Umbilical cord (tissue), 2 donors: Measurements from ENCODE around the gene HDDC2. TPM values are rescaled to one million over a fixed set of nuclear protein-coding genes. Genes with fewer than 3 reads are reported as not detected.

Source experiments
- DNase-seq: peaks from one replicate; pipeline ENCODE4 v3.0.0-alpha.2; 2015; ENCODE audit warnings: low spot score
- total RNA-seq: library from RNA; depleted of rRNA; stranded (reverse); fragments of >200 nt; gene quantifications from one replicate; pipeline ENCODE4 v1.2.3, GENCODE V29; 2014; ENCODE audit warnings: low replicate concordance; ENCODE audit not compliant: insufficient read depth

Gene HDDC2
- total RNA-seq, 1 donor from 2014 or later = 101 TPM

- DNase-seq = no peak
Observed at GRCh38 chr6:125271486-125272159, 30.1 kb downstream of the HDDC2 start.

- no peak for DNase-seq
Observed at GRCh38 chr6:125270380-125270779, 31.4 kb downstream of the HDDC2 start.

GRCh38 chr6:125269328-125269985, 32.3 kb downstream of the HDDC2 start:
- DNase-seq = no peak

- no peak for DNase-seq
Observed at GRCh38 chr6:125268765-125269164, 33.0 kb downstream of the HDDC2 start.

GRCh38 chr6:125267806-125268523, 33.8 kb downstream of the HDDC2 start:
- DNase-seq = no peak

- DNase-seq = no peak
Observed at GRCh38 chr6:125264476-125264875, 37.3 kb downstream of the HDDC2 start.

- no peak for DNase-seq
Observed at GRCh38 chr6:125262016-125263013, 39.5 kb downstream of the HDDC2 start.

GRCh38 chr6:125259354-125259736, 42.4 kb downstream of the HDDC2 start:
- no peak for DNase-seq

GRCh38 chr6:125258651-125259353, 43.0 kb downstream of the HDDC2 start:
- no peak for DNase-seq

GRCh38 chr6:125257351-125257750, 44.4 kb downstream of the HDDC2 start:
- DNase-seq = no peak

GRCh38 chr6:125255201-125255600, 46.6 kb downstream of the HDDC2 start:
- DNase-seq = no peak

- DNase-seq = no peak
Observed at GRCh38 chr6:125254321-125254720, 47.4 kb downstream of the HDDC2 start.

- no peak for DNase-seq
Observed at GRCh38 chr6:125253881-125254280, 47.9 kb downstream of the HDDC2 start.

- DNase-seq = peak; percentile 60
Observed at GRCh38 chr6:125252891-125253290, 48.9 kb downstream of the HDDC2 start.

GRCh38 chr6:125251516-125252220, 50.1 kb downstream of the HDDC2 start:
- no peak for DNase-seq

- DNase-seq = no peak
Observed at GRCh38 chr6:125250511-125250910, 51.3 kb downstream of the HDDC2 start.

GRCh38 chr6:125248136-125248535, 53.6 kb downstream of the HDDC2 start:
- no peak for DNase-seq

- DNase-seq = no peak
Observed at GRCh38 chr6:125246566-125246965, 55.2 kb downstream of the HDDC2 start.

GRCh38 chr6:125245523-125246264, 56.1 kb downstream of the HDDC2 start:
- DNase-seq = no peak

- no peak for DNase-seq
Observed at GRCh38 chr6:125245109-125245508, 56.7 kb downstream of the HDDC2 start.
